ENCODE results near the gene CFAP46.

The CFAP46 gene

GRCh38 chr10:132981746-132982145 lies 39.4 kb upstream of the CFAP46 start:
- Histone ChIP-seq H3K4me1 (no peaks in the 10 kb centered on the region), H3K36me3 (no peaks in the 10 kb centered on the region), H3K27me3 (peaks cover 0 to 19% of the 10 kb centered on the region in 2 donors), H3K27ac (no peak overlapping the region), H3K4me3 (no peak overlapping the region), H3K9me3 (no peaks in the 10 kb centered on the region)
- intact Hi-C loops (cut with DNase I; ENCODE audit: low total_unique reads) = no loop called here
- no peak for DNase-seq
- TF ChIP-seq CTCF (IDR thresholded peaks at IDR 0.05) = no peak

GRCh38 chr10:132981173-132981555 lies 38.8 kb upstream of the CFAP46 start:
- Histone ChIP-seq H3K36me3 (no peaks in the 10 kb centered on the region), H3K4me3 (no peak overlapping the region), H3K27me3 (peaks cover 0 to 19% of the 10 kb centered on the region in 2 donors), H3K27ac (no peak overlapping the region), H3K4me1 (no peaks in the 10 kb centered on the region), H3K9me3 (no peaks in the 10 kb centered on the region)
- intact Hi-C loops (cut with DNase I; ENCODE audit: low total_unique reads) = no loop called here
- no peak for TF ChIP-seq CTCF (IDR thresholded peaks at IDR 0.05)
- no peak for DNase-seq

GRCh38 chr10:132980426-132981172 lies 38.2 kb upstream of the CFAP46 start:
- Histone ChIP-seq H3K4me3 (no peak overlapping the region), H3K27ac (no peak overlapping the region), H3K27me3 (peaks cover 0 to 18% of the 10 kb centered on the region in 2 donors), H3K36me3 (no peaks in the 10 kb centered on the region), H3K9me3 (no peaks in the 10 kb centered on the region), H3K4me1 (no peaks in the 10 kb centered on the region)
- no peak for DNase-seq
- no peak for TF ChIP-seq CTCF (IDR thresholded peaks at IDR 0.05)
- intact Hi-C loops (cut with DNase I; ENCODE audit: low total_unique reads) = no loop called here

- Histone ChIP-seq H3K27ac (no peak overlapping the region), H3K27me3 (peaks cover 0 to 19% of the 10 kb centered on the region in 2 donors), H3K9me3 (no peaks in the 10 kb centered on the region), H3K4me1 (no peaks in the 10 kb centered on the region), H3K4me3 (no peak overlapping the region), H3K36me3 (no peaks in the 10 kb centered on the region)
- intact Hi-C loops (cut with DNase I; ENCODE audit: low total_unique reads) = no loop called here
- DNase-seq = no peak
- TF ChIP-seq CTCF (IDR thresholded peaks at IDR 0.05) = no peak
Observed at GRCh38 chr10:132979491-132980425, 37.4 kb upstream of the CFAP46 start.

GRCh38 chr10:132978542-132978941 lies 36.2 kb upstream of the CFAP46 start:
- TF ChIP-seq CTCF (IDR thresholded peaks at IDR 0.05) = no peak
- Histone ChIP-seq H3K9me3 (no peaks in the 10 kb centered on the region), H3K4me1 (no peaks in the 10 kb centered on the region), H3K27me3 (peaks cover 0 to 26% of the 10 kb centered on the region in 2 donors), H3K4me3 (no peak overlapping the region), H3K27ac (no peak overlapping the region), H3K36me3 (no peaks in the 10 kb centered on the region)
- DNase-seq = peak in 1 of 2 donors; percentile 43
- intact Hi-C loops (cut with DNase I; ENCODE audit: low total_unique reads) = no loop called here

All from tibial artery (tissue), 4 donors.